OCI-LY1 (cell line): Measurements from ENCODE around the gene MYO1E.

Source experiments
- H2AFZ ChIP-seq: fragments of 200-600 bp; sonication (generic), shearing (Covaris generic); 2 replicates; pipeline ENCODE4 v1.6.0; 2014; ENCODE audit warnings: antibody characterized with exemption, mild to moderate bottlenecking, low read length
- H3F3A ChIP-seq: fragments of 200-600 bp; sonication (generic), shearing (Covaris generic); 2 replicates; pipeline ENCODE4 v1.6.0; 2014; ENCODE audit warnings: mild to moderate bottlenecking, antibody characterized with exemption, low read length, moderate library complexity; ENCODE audit not compliant: insufficient read depth
- H3K27ac ChIP-seq: fragments of 200-600 bp; sonication (generic); 2 replicates; pipeline ENCODE4 v1.5.1; 2014; ENCODE audit warnings: low read length, mixed run types, mild to moderate bottlenecking, low read depth; ENCODE audit not compliant: poor library complexity, severe bottlenecking
- H3K27me3 ChIP-seq: fragments of 200-600 bp; sonication (generic); 2 replicates; pipeline ENCODE4 v1.6.0; 2014; ENCODE audit warnings: antibody characterized with exemption, mild to moderate bottlenecking, low read length, moderate library complexity; ENCODE audit not compliant: insufficient read depth
- H3K36me3 ChIP-seq: fragments of 200-600 bp; sonication (generic); 2 replicates; pipeline ENCODE4 v1.6.1; 2014; ENCODE audit warnings: mild to moderate bottlenecking, antibody characterized with exemption, low read length, moderate library complexity, mixed read lengths; ENCODE audit not compliant: insufficient read depth
- H3K4me1 ChIP-seq: fragments of 200-600 bp; sonication (generic); 2 replicates; pipeline ENCODE4 v1.5.1; 2014; ENCODE audit warnings: mild to moderate bottlenecking, low read length, moderate library complexity; ENCODE audit not compliant: insufficient read depth, severe bottlenecking
- H3K4me2 ChIP-seq: fragments of 200-600 bp; sonication (generic), shearing (Covaris generic); 2 replicates; pipeline ENCODE4 v1.6.1; 2014; ENCODE audit warnings: low read length
- H3K4me3 ChIP-seq: fragments of 200-600 bp; sonication (generic); 2 replicates; pipeline ENCODE4 v1.5.1; 2014; ENCODE audit warnings: low read length, low read depth, mild to moderate bottlenecking, mixed read lengths; ENCODE audit not compliant: poor library complexity, severe bottlenecking
- H3K79me2 ChIP-seq: fragments of 200-600 bp; shearing (Covaris generic); 2 replicates; pipeline ENCODE4 v1.6.1; 2016; ENCODE audit warnings: mixed run types, low read length, mixed read lengths; ENCODE audit not compliant: insufficient read depth
- H3K9ac ChIP-seq: fragments of 200-600 bp; sonication (generic), shearing (Covaris generic); 2 replicates; pipeline ENCODE4 v1.6.1; 2014; ENCODE audit warnings: mild to moderate bottlenecking, low read length, mixed read lengths
- H3K9me2 ChIP-seq: fragments of 200-600 bp; sonication (generic), shearing (Covaris generic); 2 replicates; pipeline ENCODE4 v1.6.1; 2014; ENCODE audit warnings: low read depth, mild to moderate bottlenecking, low read length, mixed read lengths
- H3K9me3 ChIP-seq: fragments of 200-600 bp; shearing (Covaris generic); 2 replicates; pipeline ENCODE4 v1.6.1; 2014; ENCODE audit warnings: low read length, mixed read lengths
- H4K20me1 ChIP-seq: fragments of 200-600 bp; sonication (generic), shearing (Covaris generic); 2 replicates; pipeline ENCODE4 v1.6.0; 2016; ENCODE audit warnings: mild to moderate bottlenecking, low read length; ENCODE audit not compliant: insufficient read depth
- EZH2 ChIP-seq: fragments of 200-600 bp; sonication (generic), shearing (Covaris generic); IDR thresholded peaks from 2 replicates; pipeline ENCODE4 v1.8.0; 2017; ENCODE audit warnings: borderline replicate concordance, mixed run types, mild to moderate bottlenecking, antibody characterized with exemption, low read length, moderate library complexity, mixed read lengths
- TF ChIP-seq, protein P1 (sequence below): fragments of 200-600 bp; sonication (generic), shearing (Covaris generic); IDR thresholded peaks from 2 replicates; pipeline ENCODE4 v1.5.1; 2017; ENCODE audit warnings: mild to moderate bottlenecking, antibody characterized with exemption, low read length, moderate library complexity, mixed read lengths

The MYO1E gene

DNA sequence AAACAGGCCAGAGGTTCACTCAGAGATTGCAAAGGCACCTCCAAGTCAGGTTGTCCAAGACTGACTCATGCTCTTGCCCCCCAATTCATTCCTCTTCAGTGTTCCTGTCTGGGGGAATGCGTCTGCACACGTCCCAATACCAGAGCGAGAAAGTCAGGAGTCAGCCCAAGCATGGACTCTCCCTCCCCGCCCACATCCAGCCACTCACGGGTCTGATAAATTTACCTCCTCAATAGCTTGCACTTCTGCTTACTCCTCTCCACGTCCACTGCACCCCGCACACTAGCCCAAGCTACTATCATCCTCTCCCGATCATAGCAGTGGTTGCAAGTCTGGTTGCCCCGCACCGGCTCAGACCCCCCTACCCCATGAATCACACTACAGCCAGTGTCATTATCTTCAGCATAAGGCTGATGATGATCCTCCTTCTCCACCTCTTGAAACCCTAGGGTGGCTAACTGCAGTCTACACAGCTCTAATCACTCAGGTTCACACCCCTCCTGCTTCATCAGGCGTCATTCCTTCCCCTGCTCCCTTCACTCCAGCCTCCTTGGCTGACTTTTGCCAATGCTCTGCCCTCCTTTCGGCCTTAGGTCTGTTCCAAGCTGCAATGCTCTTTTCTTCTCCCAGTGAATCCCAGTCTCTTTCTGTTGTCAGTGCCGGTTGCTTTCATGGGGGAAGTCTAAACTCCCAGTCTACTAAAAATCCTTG is 27.6 kb upstream of the MYO1E start:
- Histone ChIP-seq H3K27me3 (no peaks in the 10 kb centered on the region), H3K4me1 (peaks cover 100% of the 10 kb centered on the region), H3F3A (no peaks in the 10 kb centered on the region), H2AFZ (no peak overlapping the region), H3K27ac (peak overlapping the region; percentile 98), H3K36me3 (peaks cover 16% of the 10 kb centered on the region; the same call in 1 of the 2 replicates), H3K4me3 (peak overlapping the region; percentile 75), H3K9me2 (no peaks in the 10 kb centered on the region), H3K9ac (peak overlapping the region; percentile 92), H3K9me3 (no peaks in the 10 kb centered on the region), H3K4me2 (peak overlapping the region; percentile 94), H3K79me2 (peaks cover 23% of the 10 kb centered on the region), H4K20me1 (no peaks in the 10 kb centered on the region)
- TF ChIP-seq, protein P1, sequence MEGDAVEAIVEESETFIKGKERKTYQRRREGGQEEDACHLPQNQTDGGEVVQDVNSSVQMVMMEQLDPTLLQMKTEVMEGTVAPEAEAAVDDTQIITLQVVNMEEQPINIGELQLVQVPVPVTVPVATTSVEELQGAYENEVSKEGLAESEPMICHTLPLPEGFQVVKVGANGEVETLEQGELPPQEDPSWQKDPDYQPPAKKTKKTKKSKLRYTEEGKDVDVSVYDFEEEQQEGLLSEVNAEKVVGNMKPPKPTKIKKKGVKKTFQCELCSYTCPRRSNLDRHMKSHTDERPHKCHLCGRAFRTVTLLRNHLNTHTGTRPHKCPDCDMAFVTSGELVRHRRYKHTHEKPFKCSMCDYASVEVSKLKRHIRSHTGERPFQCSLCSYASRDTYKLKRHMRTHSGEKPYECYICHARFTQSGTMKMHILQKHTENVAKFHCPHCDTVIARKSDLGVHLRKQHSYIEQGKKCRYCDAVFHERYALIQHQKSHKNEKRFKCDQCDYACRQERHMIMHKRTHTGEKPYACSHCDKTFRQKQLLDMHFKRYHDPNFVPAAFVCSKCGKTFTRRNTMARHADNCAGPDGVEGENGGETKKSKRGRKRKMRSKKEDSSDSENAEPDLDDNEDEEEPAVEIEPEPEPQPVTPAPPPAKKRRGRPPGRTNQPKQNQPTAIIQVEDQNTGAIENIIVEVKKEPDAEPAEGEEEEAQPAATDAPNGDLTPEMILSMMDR: no peak
- TF ChIP-seq EZH2: no peak

GRCh38 chr15:59399465-59400102 is 26.9 kb upstream of the MYO1E start:
- TF ChIP-seq, protein P1: no peak
- no peak for TF ChIP-seq EZH2
- H3K36me3 ChIP-seq: peaks cover 11% of the 10 kb centered on the region; the same call in 1 of the 2 replicates
- peak overlapping the region; percentile 98 for H3K27ac ChIP-seq
- peaks cover 23% of the 10 kb centered on the region for H3K79me2 ChIP-seq
- peak overlapping the region; percentile 75 for H3K4me3 ChIP-seq
- no peaks in the 10 kb centered on the region for H4K20me1 ChIP-seq
- H3K9ac ChIP-seq: peak overlapping the region; percentile 92
- no peaks in the 10 kb centered on the region for H3K9me2 ChIP-seq
- peaks cover 100% of the 10 kb centered on the region for H3K4me1 ChIP-seq
- no peaks in the 10 kb centered on the region for H3F3A ChIP-seq
- H3K9me3 ChIP-seq: no peaks in the 10 kb centered on the region
- no peaks in the 10 kb centered on the region for H3K27me3 ChIP-seq
- peak overlapping the region; percentile 94 for H3K4me2 ChIP-seq
- H2AFZ ChIP-seq: no peak overlapping the region

DNA sequence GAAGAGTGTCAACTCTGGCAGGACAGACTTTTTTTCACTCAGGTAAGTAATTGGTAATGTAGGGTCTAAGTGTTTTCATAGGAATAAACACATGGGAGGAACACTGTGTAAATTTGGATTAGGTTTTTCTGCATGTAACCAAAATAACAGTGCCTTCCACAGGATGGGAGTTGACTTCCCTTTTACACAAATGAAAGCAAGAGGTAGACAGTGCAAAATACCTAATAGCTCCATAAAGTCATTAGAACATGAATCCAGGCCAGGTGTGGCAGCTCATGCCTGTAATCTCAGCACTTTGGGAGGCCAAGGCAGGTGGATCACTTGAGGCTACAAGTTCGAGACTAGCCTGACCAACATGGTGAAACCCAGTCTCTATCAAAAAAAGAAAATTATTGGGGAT is 25.5 kb upstream of the MYO1E start:
- H3K4me1 ChIP-seq: peaks cover 100% of the 10 kb centered on the region
- no peak overlapping the region for H3K4me3 ChIP-seq
- H3K27ac ChIP-seq: peak overlapping the region; percentile 98
- H4K20me1 ChIP-seq: no peaks in the 10 kb centered on the region
- H3K9me2 ChIP-seq: no peaks in the 10 kb centered on the region
- no peak for TF ChIP-seq EZH2
- TF ChIP-seq, protein P1: no peak
- H3K27me3 ChIP-seq: no peaks in the 10 kb centered on the region
- H3K36me3 ChIP-seq: peaks cover under 1% of the 10 kb centered on the region; the same call in 1 of the 2 replicates
- H3K9me3 ChIP-seq: no peaks in the 10 kb centered on the region
- no peaks in the 10 kb centered on the region for H3F3A ChIP-seq
- peaks cover 19% of the 10 kb centered on the region for H3K79me2 ChIP-seq
- no peak overlapping the region for H2AFZ ChIP-seq
- no peak overlapping the region; the same call in 1 of the 2 replicates for H3K9ac ChIP-seq
- H3K4me2 ChIP-seq: peak overlapping the region; percentile 3; the same call in 1 of the 2 replicates
